Gastrocnemius medialis (tissue), 4 donors: ENCODE results near the gene OR56A5.

Source experiments
- POLR2A ChIP-seq, 2 donors: fragments of 450-650 bp; IDR thresholded peaks; one replicate each; pipeline ENCODE4 v1.6.1; 2017; ENCODE audit warnings: antibody characterized with exemption in 2 of 2, mild to moderate bottlenecking in 2 of 2, moderate library complexity in 2 of 2
- TF ChIP-seq, protein P1 (sequence below), 5 experiments: fragments of 450-650 bp in 3 of 5; fragments of 200-600 bp in 2 of 5; sonication (generic) in 2 of 5; IDR thresholded peaks in 4 of 5; conservative IDR thresholded peaks in 1 of 5; 1 replicate in 4 of 5; 2 replicates in 1 of 5; pipeline ENCODE4 v1.5.1; 2016 to 2019; ENCODE audit warnings: antibody characterized with exemption in 5 of 5, mild to moderate bottlenecking in 3 of 5, moderate library complexity in 3 of 5

DNA sequence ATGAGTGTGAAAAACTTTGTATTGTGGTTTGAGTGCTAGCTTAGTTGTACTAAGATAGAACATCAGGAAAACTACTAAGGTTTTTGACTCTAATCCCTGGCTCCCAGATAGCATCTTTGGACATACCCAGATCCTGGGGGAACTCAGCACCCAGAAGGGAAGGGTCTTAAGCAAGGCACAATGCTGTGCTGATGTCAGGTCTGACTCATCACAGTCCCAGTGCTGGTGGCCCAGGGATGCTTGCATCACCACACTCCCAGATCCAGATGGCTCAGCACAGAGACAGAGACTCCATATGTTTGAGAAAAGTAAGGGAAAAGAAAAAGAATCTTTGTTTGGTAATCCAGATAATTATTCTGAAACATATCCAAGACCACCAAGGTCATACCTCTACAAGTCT is 44.5 kb downstream of the OR56A5 start:
- TF ChIP-seq, protein P1, sequence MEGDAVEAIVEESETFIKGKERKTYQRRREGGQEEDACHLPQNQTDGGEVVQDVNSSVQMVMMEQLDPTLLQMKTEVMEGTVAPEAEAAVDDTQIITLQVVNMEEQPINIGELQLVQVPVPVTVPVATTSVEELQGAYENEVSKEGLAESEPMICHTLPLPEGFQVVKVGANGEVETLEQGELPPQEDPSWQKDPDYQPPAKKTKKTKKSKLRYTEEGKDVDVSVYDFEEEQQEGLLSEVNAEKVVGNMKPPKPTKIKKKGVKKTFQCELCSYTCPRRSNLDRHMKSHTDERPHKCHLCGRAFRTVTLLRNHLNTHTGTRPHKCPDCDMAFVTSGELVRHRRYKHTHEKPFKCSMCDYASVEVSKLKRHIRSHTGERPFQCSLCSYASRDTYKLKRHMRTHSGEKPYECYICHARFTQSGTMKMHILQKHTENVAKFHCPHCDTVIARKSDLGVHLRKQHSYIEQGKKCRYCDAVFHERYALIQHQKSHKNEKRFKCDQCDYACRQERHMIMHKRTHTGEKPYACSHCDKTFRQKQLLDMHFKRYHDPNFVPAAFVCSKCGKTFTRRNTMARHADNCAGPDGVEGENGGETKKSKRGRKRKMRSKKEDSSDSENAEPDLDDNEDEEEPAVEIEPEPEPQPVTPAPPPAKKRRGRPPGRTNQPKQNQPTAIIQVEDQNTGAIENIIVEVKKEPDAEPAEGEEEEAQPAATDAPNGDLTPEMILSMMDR (IDR thresholded peaks at IDR 0.05 in 4 of 5, conservative IDR thresholded peaks at IDR 0.05 in 1 of 5): no peak
- no peak for TF ChIP-seq POLR2A (IDR thresholded peaks at IDR 0.05)
